Endothelial cell of umbilical vein (primary cell): ENCODE results near the gene LAMTOR4. TPM values are rescaled to one million over a fixed set of nuclear protein-coding genes. Genes with fewer than 3 reads are reported as not detected.

Source experiments
- BruUV-seq: library from RNA; stranded (reverse); fragments of 400-500 nt; replicated peaks from 2 replicates; lab custom pipeline; 2021; lab: Mats Ljungman, UMichigan
- CTCF ChIA-PET: fragments of 300-600, 350-600 bp; sonication (Branson Sonifier 250); formaldehyde crosslinking; loops from one replicate; lab custom pipeline; 2021; ENCODE audit warnings: antibody characterized with exemption, inconsistent platforms; lab: Charles Lee
- POLR2A ChIA-PET: fragments of 300-600, 350-600 bp; sonication (Branson Sonifier 250); formaldehyde crosslinking; loops from one replicate; lab custom pipeline; 2021; ENCODE audit warnings: antibody characterized with exemption, inconsistent platforms; lab: Charles Lee
- DNase-seq: peaks from one replicate; pipeline ENCODE4 v3.0.0-alpha.2; 2011; ENCODE audit warnings: low read depth, low spot score
- FAIRE-seq: peaks from 2 replicates; lab custom pipeline; 2011; peaks lifted over from hg19 to GRCh38; lab: Jason Lieb, UNC
- H2AFZ ChIP-seq: 2 replicates; pipeline ENCODE4 v1.6.0; 2012; ENCODE audit warnings: low read depth, low read length, control low read depth, inconsistent platforms
- H3K27ac ChIP-seq: 2 replicates; pipeline ENCODE4 v1.5.1; 2011; ENCODE audit warnings: low read depth, mild to moderate bottlenecking, control low read depth, low read length, moderate library complexity; ENCODE audit not compliant: insufficient read depth
- H3K27me3 ChIP-seq, 2 experiments: 2 replicates each; pipeline versions ENCODE4 v1.6.0 to v1.6.1; 2011; ENCODE audit warnings: low read length in 2 of 2, mixed read lengths in 1 of 2; ENCODE audit not compliant: control insufficient read depth in 2 of 2, insufficient read depth in 2 of 2
- H3K36me3 ChIP-seq, 2 experiments: 2 replicates in 1 of 2; 3 replicates in 1 of 2; pipeline ENCODE4 v1.5.1; 2011; ENCODE audit warnings: low read length in 2 of 2, mild to moderate bottlenecking in 1 of 2, moderate library complexity in 1 of 2; ENCODE audit not compliant: control insufficient read depth in 2 of 2, insufficient read depth in 2 of 2; ENCODE audit errors: extremely low read depth in 1 of 2
- H3K4me1 ChIP-seq: 3 replicates; pipeline ENCODE4 v1.5.1; 2011; ENCODE audit warnings: mild to moderate bottlenecking, low read length; ENCODE audit not compliant: control insufficient read depth, insufficient read depth; ENCODE audit errors: extremely low read depth
- H3K4me2 ChIP-seq: 2 replicates; pipeline ENCODE4 v1.6.1; 2011; ENCODE audit warnings: low read length, control low read depth, mixed read lengths; ENCODE audit not compliant: insufficient read depth
- H3K4me3 ChIP-seq, 3 experiments: fragments of 200-600 bp in 1 of 3; sonication (generic), shearing (Covaris generic) in 1 of 3; replicated peaks in 1 of 3; 2 replicates each; pipeline ENCODE4 v1.5.1; 2011 to 2016; ENCODE audit warnings: control low read depth in 3 of 3, low read length in 3 of 3, mild to moderate bottlenecking in 2 of 3, inconsistent platforms in 1 of 3, low read depth in 1 of 3, moderate library complexity in 1 of 3; ENCODE audit not compliant: insufficient read depth in 1 of 3
- H3K79me2 ChIP-seq: 2 replicates; pipeline ENCODE4 v1.6.0; 2012; ENCODE audit warnings: low read length, inconsistent platforms; ENCODE audit not compliant: control insufficient read depth, insufficient read depth
- H3K9ac ChIP-seq: replicated peaks from 2 replicates; pipeline ENCODE3; 2011; ENCODE audit warnings: low read length, control low read depth; ENCODE audit not compliant: insufficient read depth; ENCODE audit errors: extremely low read depth
- H3K9me1 ChIP-seq: replicated peaks from 3 replicates; pipeline ENCODE4 v1.6.0; 2011; ENCODE audit warnings: mild to moderate bottlenecking, low read length; ENCODE audit not compliant: control insufficient read depth, insufficient read depth; ENCODE audit errors: extremely low read depth
- H3K9me3 ChIP-seq: replicated peaks from 2 replicates; pipeline ENCODE4 v1.5.1; 2012; ENCODE audit warnings: low read length, inconsistent platforms; ENCODE audit not compliant: control insufficient read depth, insufficient read depth
- H4K20me1 ChIP-seq: replicated peaks from 2 replicates; pipeline ENCODE3; 2011; ENCODE audit warnings: mild to moderate bottlenecking, low read length; ENCODE audit not compliant: control insufficient read depth, insufficient read depth; ENCODE audit errors: extremely low read depth
- CTCF ChIP-seq, 2 donors: IDR thresholded peaks; 1 replicate in 1 of 2; 2 replicates in 1 of 2; pipeline ENCODE4 v1.5.1; 2011; ENCODE audit warnings: low read length in 2 of 2, mild to moderate bottlenecking in 2 of 2, moderate library complexity in 2 of 2, control low read depth in 1 of 2, inconsistent platforms in 1 of 2, low read depth in 1 of 2; ENCODE audit not compliant: insufficient read depth in 1 of 2; ENCODE audit errors: extremely low read depth in 1 of 2
- EZH2 ChIP-seq: IDR thresholded peaks from 2 replicates; pipeline ENCODE4 v1.6.1; 2012; ENCODE audit warnings: borderline replicate concordance, low read depth, mild to moderate bottlenecking, moderate library complexity, low read length, inconsistent platforms; ENCODE audit not compliant: severe bottlenecking
- FOS ChIP-seq: IDR thresholded peaks from 2 replicates; pipeline ENCODE4 v1.6.1; 2011; ENCODE audit warnings: mild to moderate bottlenecking, low read length, moderate library complexity, borderline replicate concordance; ENCODE audit not compliant: insufficient read depth
- GATA2 ChIP-seq: IDR thresholded peaks from 2 replicates; pipeline ENCODE4 v1.7.0; 2011; ENCODE audit warnings: low read depth, mild to moderate bottlenecking, moderate library complexity, mixed read lengths, low read length; ENCODE audit not compliant: insufficient read length, insufficient read depth
- JUN ChIP-seq: IDR thresholded peaks from 2 replicates; pipeline ENCODE4 v1.6.1; 2011; ENCODE audit warnings: borderline replicate concordance, low read depth; ENCODE audit not compliant: insufficient read length, insufficient read depth
- MAX ChIP-seq: IDR thresholded peaks from 2 replicates; pipeline ENCODE4 v1.6.1; 2011; ENCODE audit not compliant: insufficient read depth, insufficient read length
- MYC ChIP-seq: IDR thresholded peaks from one replicate; pipeline ENCODE4 v1.6.1; 2011; ENCODE audit warnings: mild to moderate bottlenecking, low read depth, low read length
- POLR2A ChIP-seq: IDR thresholded peaks from 2 replicates; pipeline ENCODE4 v1.6.1; 2012; ENCODE audit warnings: low read depth, mild to moderate bottlenecking, control low read depth, low read length
- POLR2AphosphoS5 ChIP-seq: IDR thresholded peaks from 2 replicates; pipeline ENCODE4 v1.6.1; 2012; ENCODE audit warnings: low read depth, mild to moderate bottlenecking, control low read depth, low read length, moderate library complexity; ENCODE audit not compliant: insufficient read depth
- dilution Hi-C: fragments of 300-500 bp; cut with MboI; formaldehyde crosslinking; loops from one replicate; pipeline ENCODE4 v1.15.0; 2019; ENCODE audit warnings: low sequenced_read_pairs; ENCODE audit not compliant: extremely low pct_ligation_motif_present
- intact Hi-C: fragments of 100-400 bp; cut with micrococcal nuclease; formaldehyde crosslinking; loops from one replicate; pipeline ENCODE4 v1.10.0; 2022
- polyA plus RNA-seq, 4 experiments: library from polyadenylated mRNA; depleted of rRNA in 3 of 4; stranded (reverse) in 3 of 4; unstranded in 1 of 4; fragments of >200 nt; gene quantifications; 2 replicates each; pipeline versions ENCODE4 v1.2.1 to v1.2.3, GENCODE V29; 2011 to 2012; ENCODE audit warnings: missing spikeins in 1 of 4
- total RNA-seq: library from RNA; stranded (reverse); gene quantifications from 2 replicates; pipeline ENCODE4 v1.2.3, GENCODE V29; 2021

The LAMTOR4 gene
- total and polyA plus RNA-seq, 2 donors (not counting 3 experiments of a cell fraction or from before 2014, with no cell fraction given) = 139 to 520 TPM

GRCh38 chr7:100160067-100160466 is 11.3 kb downstream of the LAMTOR4 start:
- ChIA-PET CTCF (no interaction called here), POLR2A (no interaction called here)

More at GRCh38 chr7:100160067-100160466, 11.3 kb downstream of the LAMTOR4 start:
- dilution Hi-C loops (no loop called here), intact Hi-C loops (no loop called here)
- no peak for FAIRE-seq
- H3K9me3 ChIP-seq = no peaks in the 10 kb centered on the region
- no TSS peak for BruUV-seq
- no peak for TF ChIP-seq FOS
- no peak for TF ChIP-seq JUN
- no peak for TF ChIP-seq EZH2
- TF ChIP-seq GATA2 = no peak
- no peak for TF ChIP-seq POLR2AphosphoS5
- no peak for TF ChIP-seq MAX
- no peak for TF ChIP-seq POLR2A
- TF ChIP-seq MYC = no peak
- TF ChIP-seq CTCF (IDR thresholded peaks at IDR 0.05; ENCODE audit: extremely low read depth in 1 of 2, insufficient read depth in 1 of 2, low read depth in 1 of 2, low read length in 2 of 2) = no peak
- H3K79me2 ChIP-seq = no peaks in the 10 kb centered on the region
- H2AFZ ChIP-seq = no peak overlapping the region
- no peak overlapping the region for H3K27ac ChIP-seq
- DNase-seq = no peak
- H3K27me3 ChIP-seq = peaks cover 0 to 2% of the 10 kb centered on the region in 2 experiments
- H3K4me1 ChIP-seq = peaks cover 14% of the 10 kb centered on the region
- H3K9me1 ChIP-seq = no peaks in the 10 kb centered on the region
- H3K36me3 ChIP-seq = peaks cover 0 to 12% of the 10 kb centered on the region in 2 experiments
- no peaks in the 10 kb centered on the region for H4K20me1 ChIP-seq
- H3K9ac ChIP-seq = no peak overlapping the region
- no peak overlapping the region for H3K4me3 ChIP-seq
- no peak overlapping the region for H3K4me2 ChIP-seq
